BE2C (cell line): Measurements from ENCODE around the gene AGAP1.

Source experiments
- DNase-seq: peaks from one replicate; pipeline ENCODE4 v3.0.0-alpha.2; 2020
- H3K27me3 ChIP-seq: fragments of 250-450 bp; sonication (Bioruptor Pico); 2 replicates; pipeline ENCODE4 v1.5.1; 2020; ENCODE audit warnings: mild to moderate bottlenecking
- H3K36me3 ChIP-seq: fragments of 250-450 bp; sonication (Bioruptor Pico); 2 replicates; pipeline ENCODE4 v1.5.1; 2020; ENCODE audit warnings: mild to moderate bottlenecking
- H3K4me1 ChIP-seq: fragments of 250-450 bp; sonication (Bioruptor Pico); 2 replicates; pipeline ENCODE4 v1.5.1; 2020
- H3K4me3 ChIP-seq: 2 replicates; pipeline ENCODE4 v1.5.1; 2011; ENCODE audit warnings: low read depth, low read length
- H3K9me3 ChIP-seq: fragments of 250-450 bp; sonication (Bioruptor Pico); 2 replicates; pipeline ENCODE4 v1.5.1; 2020
- TF ChIP-seq, protein P1 (sequence below): IDR thresholded peaks from 2 replicates; pipeline ENCODE4 v1.5.1; 2012; ENCODE audit warnings: mild to moderate bottlenecking, low read depth, low read length

Gene AGAP1

DNA sequence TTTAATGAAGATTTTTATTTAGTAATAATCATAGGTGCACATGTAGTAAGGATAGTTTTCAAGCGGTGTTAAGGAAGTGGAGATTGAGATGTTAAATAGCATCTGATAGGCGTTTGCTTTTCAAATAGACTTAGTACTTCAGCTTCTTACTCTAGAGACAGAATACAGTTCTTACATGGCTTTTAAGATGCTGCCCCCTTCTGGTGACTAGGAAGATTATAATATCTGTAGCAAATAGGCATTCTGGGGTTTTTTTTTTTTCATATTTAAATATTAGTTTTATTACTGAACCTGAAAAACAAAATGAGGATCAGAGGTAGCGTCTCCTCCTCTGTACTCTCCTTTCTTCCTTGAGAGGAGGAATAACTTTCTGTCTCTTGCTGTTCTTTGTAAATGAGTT lies 100.2 kb downstream of the AGAP1 start:
- H3K4me3 ChIP-seq = no peak overlapping the region
- DNase-seq = no peak
- no peaks in the 10 kb centered on the region for H3K27me3 ChIP-seq
- TF ChIP-seq, protein P1, sequence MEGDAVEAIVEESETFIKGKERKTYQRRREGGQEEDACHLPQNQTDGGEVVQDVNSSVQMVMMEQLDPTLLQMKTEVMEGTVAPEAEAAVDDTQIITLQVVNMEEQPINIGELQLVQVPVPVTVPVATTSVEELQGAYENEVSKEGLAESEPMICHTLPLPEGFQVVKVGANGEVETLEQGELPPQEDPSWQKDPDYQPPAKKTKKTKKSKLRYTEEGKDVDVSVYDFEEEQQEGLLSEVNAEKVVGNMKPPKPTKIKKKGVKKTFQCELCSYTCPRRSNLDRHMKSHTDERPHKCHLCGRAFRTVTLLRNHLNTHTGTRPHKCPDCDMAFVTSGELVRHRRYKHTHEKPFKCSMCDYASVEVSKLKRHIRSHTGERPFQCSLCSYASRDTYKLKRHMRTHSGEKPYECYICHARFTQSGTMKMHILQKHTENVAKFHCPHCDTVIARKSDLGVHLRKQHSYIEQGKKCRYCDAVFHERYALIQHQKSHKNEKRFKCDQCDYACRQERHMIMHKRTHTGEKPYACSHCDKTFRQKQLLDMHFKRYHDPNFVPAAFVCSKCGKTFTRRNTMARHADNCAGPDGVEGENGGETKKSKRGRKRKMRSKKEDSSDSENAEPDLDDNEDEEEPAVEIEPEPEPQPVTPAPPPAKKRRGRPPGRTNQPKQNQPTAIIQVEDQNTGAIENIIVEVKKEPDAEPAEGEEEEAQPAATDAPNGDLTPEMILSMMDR = peak; percentile 67
- no peaks in the 10 kb centered on the region for H3K9me3 ChIP-seq
- H3K36me3 ChIP-seq = no peaks in the 10 kb centered on the region
- no peaks in the 10 kb centered on the region; the same call in 1 of the 2 replicates for H3K4me1 ChIP-seq

DNA sequence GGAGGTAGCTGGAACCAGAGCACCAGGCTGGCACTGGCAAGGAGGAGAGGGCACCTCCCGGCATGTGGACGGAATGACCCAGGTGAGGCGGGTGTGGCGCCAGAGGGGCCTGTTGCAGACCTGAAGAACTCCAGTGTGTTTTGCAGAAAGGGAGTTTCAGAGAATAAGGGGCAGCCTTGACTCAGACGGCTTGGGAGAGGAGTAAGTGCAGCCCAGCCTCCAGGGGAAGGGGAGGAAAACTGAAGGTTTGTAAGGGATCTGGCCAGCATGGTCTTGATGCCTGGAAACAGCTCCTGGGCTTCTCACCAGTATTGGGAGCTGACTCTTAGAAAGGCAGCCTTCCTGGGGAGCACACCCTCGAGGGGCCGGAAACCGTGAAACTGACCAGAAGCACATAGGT lies 101.1 kb downstream of the AGAP1 start:
- DNase-seq = no peak
- TF ChIP-seq, protein P1 = no peak

DNA sequence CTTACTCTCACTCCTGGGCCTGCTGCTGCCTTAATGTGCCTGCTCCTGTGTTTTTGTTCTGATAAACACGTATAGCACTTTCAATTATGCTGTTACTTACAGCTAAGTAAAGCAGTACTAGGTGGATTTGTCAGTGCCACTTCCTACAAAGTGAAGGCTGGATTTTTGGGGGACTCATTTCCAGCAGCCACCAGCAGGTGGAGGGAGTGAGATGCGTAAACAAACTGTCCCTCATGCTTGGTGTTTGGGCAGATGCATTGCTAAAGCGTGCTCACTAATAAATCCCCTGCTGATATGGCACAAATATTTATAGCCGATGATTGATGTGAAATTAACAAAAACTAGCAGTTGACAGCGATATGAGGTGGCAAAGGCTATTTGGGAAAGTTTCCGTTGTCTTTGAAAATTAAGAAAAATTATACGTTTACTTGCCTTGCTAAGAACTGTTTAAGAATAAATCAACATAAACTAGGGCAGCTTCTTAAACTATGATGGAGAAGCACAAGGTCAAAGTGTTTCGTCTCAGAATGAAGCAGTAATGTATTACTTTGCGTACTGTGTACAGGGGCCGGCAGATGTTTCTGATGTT lies 101.7 kb downstream of the AGAP1 start:
- H3K4me1 ChIP-seq = no peaks in the 10 kb centered on the region; the same call in 1 of the 2 replicates
- TF ChIP-seq, protein P1 = peak; percentile 91
- H3K4me3 ChIP-seq = no peak overlapping the region
- peak; percentile 74 for DNase-seq
- H3K36me3 ChIP-seq = no peaks in the 10 kb centered on the region
- no peaks in the 10 kb centered on the region for H3K9me3 ChIP-seq
- no peaks in the 10 kb centered on the region for H3K27me3 ChIP-seq

More for the DNA sequence above, 101.1 kb downstream of the AGAP1 start:
- Histone ChIP-seq H3K9me3 (no peaks in the 10 kb centered on the region), H3K27me3 (no peaks in the 10 kb centered on the region), H3K4me1 (no peaks in the 10 kb centered on the region; the same call in 1 of the 2 replicates), H3K4me3 (no peak overlapping the region), H3K36me3 (no peaks in the 10 kb centered on the region)

DNA sequence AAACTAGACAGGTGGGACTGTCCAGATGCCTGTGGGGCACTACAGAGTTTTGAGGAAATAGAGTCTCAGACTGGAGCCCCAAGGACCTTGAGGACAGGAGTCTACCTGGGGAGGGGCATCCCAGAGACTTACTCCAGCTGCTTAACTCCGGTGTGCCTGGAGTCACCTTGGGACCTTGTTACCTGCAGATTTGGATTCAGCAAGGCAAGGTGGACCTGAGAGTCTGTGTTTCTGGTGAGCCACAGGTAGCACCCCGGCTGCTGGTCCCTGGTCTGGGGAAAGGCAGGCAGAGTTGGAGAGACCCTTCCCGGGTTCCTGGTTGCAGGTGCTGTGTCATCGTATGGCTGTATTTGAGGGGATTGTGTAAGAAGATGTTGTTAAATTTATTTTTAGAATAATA lies 102.4 kb downstream of the AGAP1 start:
- no peaks in the 10 kb centered on the region; the same call in 1 of the 2 replicates for H3K4me1 ChIP-seq
- DNase-seq = no peak
- H3K36me3 ChIP-seq = no peaks in the 10 kb centered on the region
- no peak overlapping the region for H3K4me3 ChIP-seq
- H3K9me3 ChIP-seq = no peaks in the 10 kb centered on the region
- TF ChIP-seq, protein P1 = no peak
- no peaks in the 10 kb centered on the region for H3K27me3 ChIP-seq

DNA sequence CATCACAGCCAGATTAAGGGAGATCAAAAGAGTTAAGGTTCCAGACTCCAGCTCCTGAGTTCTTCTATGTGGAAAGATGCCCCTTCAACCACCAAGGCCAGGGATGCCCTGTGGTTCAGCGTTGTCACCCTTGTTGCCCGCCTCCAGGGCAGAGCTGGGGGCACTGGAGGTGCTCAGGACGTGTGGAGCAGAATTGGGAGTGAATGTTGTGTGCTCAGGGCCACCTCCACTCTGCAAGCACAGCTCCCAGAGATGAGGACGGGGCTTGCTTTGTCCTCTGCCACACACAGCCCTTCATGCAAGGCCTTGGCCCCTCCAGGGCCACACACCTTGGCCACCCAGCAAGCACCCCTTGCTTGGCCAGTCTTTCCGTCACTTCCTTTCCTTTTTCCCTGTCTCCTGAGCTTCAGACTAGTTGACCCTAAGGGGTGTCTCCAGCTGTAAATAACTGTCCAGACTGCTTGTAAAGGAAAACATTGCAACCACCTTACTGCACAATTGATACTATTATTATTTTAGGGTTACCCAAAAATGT lies 103.3 kb downstream of the AGAP1 start:
- H3K36me3 ChIP-seq = no peaks in the 10 kb centered on the region
- H3K4me1 ChIP-seq = no peaks in the 10 kb centered on the region; the same call in 1 of the 2 replicates
- H3K4me3 ChIP-seq = no peak overlapping the region
- no peaks in the 10 kb centered on the region for H3K9me3 ChIP-seq
- TF ChIP-seq, protein P1 = no peak
- no peak for DNase-seq
- H3K27me3 ChIP-seq = no peaks in the 10 kb centered on the region

DNA sequence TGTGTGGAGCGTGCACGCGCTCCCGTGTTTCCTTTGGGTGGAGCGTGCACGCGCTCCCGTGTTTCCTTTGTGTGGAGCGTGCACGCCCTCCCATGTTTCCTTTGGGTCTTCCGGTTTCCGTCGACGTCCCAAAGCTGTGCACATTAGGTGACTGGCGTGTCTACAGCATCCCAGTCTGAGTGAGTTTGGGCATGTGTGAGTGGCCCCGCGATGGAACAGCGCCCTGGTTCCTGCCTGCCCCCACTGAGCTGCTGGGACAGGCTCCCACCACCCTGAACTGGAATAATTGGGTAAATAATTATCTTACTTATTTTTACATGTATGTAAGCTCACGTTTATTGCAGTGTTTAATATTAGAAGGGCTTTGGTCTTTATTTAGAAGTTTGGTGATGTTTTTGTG lies 104.2 kb downstream of the AGAP1 start:
- H3K27me3 ChIP-seq = no peaks in the 10 kb centered on the region
- no peak overlapping the region for H3K4me3 ChIP-seq
- TF ChIP-seq, protein P1 = no peak
- no peak for DNase-seq
- no peaks in the 10 kb centered on the region; the same call in 1 of the 2 replicates for H3K4me1 ChIP-seq
- no peaks in the 10 kb centered on the region for H3K9me3 ChIP-seq
- no peaks in the 10 kb centered on the region for H3K36me3 ChIP-seq
